Colon (tissue), 2 donors: ENCODE results near the gene TCEANC2.
"Not testable (repeated sequence)": the region's sequence is repeated elsewhere in the genome, so short reads cannot be mapped to it uniquely, and the experiment has no call there.

Experiments used
- FAIRE-seq: peaks from 2 replicates; lab custom pipeline; 2012; peaks lifted over from hg19 to GRCh38; lab: Jason Lieb, UNC
- donor health status: control.
- donor health status: control.

Gene TCEANC2

DNA sequence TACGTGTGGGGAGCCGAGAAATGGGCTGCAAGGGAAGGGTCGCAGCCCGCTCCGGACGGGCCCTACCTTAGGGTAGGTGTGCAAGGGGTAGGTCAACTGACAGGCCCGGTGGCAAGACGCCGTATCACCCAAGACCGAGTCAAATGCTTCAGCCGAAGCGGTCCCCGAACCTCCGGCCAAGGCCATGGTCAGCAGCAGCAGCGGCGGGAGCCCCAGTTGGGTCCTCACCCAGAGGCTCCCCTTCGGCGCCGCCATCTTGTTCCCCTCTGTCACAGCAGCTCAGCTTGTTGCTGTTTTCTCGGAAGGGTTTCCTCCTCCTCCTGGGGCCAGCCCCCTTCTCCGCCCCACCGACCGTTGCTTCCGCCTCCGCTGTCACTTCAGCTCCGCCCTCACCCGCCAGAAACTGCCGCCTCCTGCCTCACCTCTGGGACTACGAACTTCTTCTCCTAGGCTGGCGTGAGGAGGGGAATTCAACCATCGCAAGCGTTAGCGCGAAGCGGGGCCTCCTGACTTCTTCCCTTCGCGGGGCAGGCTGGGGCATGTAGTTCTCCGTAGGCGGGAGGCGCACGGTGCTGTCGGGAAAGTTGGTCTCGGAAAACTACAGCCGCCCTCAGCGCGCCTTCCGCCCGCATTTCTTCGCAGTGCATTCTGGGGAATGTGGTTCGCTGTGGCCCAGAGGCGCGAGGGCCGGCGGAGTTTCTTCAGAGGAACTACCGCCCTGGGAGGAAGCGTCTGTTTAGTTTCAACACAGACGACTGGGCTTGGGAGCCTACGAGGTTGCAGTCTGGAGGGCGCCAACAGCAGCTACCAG, at the start of gene TCEANC2, which contains the start of gene TMEM59:
Gene TCEANC2 (plus strand): TSS at position 675 of the 811 bp plus-strand sequence. CDS start 815 bp downstream, outside the sequence.
Gene TMEM59 (minus strand): TSS at position 271 of the 811 bp plus-strand sequence. CDS start 16 bp downstream, at position 255.
- FAIRE-seq, result peak; percentile 86

DNA sequence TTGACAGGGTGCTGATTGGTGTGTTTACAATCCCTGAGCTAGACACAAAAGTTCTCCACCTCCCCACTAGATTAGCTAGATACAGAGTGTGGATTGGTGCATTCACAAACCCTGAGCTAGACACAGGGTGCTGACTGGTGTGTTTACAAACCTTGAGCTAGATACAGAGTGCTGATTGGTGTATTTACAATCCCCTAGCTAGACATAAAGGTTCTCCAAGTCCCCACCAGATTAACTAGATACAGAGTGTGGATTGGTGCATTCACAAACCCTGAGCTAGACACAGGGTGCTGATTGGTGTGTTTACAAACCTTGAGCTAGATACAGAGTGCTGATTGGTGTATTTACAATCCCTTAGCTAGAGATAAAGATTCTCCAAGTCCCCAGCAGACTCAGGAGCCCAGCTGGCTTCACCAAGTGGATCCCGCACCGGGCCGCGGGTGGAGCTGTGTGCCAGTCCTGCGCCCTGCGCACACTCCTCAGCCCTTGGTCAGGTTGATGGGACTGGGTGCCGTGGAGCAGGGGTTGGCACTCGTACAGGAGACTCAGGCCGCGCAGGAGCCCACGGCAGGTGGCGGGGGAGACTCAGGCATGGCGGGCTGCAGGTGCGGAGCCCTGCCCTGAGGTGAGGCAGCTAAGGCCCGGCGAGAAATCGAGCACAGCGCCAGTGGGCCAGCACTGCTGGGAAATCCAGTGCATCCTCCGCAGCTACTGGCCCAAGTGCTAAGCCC, 49.5 kb upstream of the TCEANC2 start:
- FAIRE-seq, result not testable (repeated sequence)

DNA sequence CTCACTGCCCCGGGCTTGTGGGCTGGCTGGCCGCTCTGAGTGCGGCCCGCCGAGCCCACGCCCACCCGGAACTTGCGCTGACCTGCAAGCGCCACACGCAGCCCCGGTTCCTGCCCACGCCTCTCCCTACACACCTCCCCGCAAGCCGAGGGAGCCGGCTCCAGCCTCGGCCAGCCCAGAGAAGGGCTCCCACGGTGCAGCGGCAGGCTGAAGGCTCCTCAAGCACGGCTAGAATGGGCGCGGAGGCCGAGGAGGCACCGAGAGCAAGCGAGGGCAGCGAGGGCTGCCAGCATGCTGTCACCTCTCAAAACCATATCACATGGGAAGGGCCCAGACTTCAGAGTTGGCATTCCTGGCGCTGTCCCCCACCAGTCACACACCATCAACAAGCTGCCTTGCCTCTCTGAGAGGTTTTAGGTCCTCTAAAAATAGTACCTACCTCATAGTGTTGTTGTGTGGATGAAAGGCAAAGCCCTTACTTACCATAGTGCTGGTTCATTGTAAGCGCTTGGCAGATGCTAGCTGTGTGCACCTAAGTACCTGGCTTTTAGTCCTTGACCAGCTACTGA, 48.8 kb upstream of the TCEANC2 start:
- no peak for FAIRE-seq

DNA sequence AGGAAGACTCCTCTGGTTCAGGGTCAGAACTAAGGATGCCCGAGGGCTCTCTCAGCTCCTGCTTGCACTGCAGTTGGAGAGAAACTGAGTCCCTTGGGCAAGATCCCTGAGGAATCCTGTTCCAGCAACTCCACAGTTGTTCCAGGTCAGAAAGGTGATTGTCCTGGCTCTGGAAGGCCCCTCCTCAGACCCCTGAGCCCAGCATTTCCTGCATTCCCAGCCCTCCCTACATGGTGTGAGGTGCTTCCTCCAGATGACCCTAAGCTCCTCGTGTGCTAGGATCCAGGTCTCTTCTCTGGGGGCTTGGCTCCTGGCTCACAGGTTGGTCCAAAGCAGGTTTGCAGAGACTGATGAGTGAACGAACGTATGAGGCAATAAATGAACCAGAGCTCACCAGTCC, 46.9 kb upstream of the TCEANC2 start:
- no peak for FAIRE-seq

DNA sequence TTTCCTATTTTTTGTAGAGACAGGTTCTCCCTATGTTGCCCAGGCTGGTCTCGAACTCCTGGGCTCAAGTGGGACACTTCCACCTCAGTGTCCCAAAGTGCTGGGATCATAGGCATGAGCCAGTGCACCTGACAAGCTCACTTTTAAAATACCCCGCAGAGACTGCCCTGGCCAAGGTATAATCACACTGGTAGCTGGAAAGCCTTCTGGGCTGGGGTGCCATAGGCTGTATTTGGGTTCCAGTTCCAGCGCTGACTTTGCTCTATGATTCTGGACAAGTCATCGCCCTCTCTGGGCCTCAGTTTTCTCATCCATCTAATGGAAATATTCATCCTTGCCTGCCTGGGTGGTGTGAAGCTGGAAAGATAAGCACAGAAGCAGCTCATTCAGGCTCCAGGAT, 45.8 kb upstream of the TCEANC2 start:
- no peak for FAIRE-seq

DNA sequence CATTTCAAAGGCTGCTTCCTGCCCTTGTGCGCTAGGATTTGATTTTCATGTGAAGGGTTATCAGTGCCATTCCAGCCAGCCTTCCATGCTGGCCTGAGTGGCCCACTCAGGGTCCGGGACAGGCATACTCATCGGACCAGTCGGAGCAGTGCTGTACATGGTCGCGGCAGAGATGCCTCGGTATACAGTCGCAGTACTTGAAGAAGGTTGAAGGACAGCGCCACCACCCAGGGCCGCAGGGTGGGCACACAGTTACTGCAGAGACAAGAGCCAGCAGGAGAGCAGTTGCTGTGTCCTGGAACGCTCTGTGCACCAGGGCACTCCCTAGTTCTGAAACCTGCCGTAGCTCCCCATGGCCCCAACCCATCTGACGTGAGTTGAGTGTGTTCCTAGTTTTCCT, 44.5 kb upstream of the TCEANC2 start:
- no peak for FAIRE-seq

DNA sequence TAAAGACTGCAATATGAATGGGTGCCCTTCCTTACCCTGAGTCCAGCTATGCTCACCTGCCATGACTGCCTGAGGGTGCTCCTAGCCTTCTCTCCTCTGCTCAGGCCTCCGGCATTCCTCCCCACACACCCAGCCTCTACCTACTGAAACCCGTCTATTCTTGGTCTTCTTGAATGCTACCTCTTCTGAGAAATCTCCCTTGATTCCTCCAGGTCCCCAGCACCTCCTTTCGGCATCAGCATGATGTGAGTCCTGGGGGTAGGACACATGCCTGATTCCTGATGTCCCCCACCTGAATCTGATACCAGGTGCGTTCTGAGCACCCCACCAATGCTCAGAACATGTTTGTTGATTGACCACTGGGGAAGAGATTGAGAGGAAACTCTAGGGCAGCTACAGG, 44.0 kb upstream of the TCEANC2 start:
- no peak for FAIRE-seq

DNA sequence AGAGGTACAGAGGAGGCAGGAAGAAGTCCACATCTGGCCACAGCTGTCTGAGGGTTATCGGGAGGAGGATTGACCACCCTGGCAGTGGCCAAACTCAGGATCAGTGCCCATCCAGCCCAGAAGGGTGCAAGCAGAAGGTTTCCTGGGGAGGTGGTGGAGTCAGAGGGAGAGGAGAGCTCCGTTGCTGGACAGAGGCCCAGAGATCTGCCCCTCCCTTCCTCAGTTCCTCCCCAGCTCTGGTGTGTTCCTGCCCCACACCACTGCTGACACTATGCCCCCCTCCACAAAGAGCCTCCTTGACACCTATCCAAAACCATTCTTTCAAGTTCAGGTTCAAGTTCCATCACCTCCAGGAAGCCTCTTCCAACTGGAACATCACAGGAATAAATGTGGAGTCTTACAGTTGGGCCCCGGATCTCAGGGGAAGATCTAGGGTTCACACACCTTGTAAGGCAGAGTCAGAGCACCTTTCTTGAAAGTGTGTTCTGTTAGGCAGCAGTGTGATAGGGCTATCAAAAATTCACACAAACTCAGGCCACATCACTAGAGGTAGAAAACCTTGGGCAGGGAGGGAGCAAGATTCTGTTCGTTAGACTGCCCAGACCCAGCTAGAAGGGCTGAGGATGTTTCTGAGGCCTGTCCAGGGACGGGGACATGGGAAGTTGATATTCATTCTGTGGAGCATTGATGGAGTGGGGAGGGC, 42.8 kb upstream of the TCEANC2 start:
- FAIRE-seq, result no peak

DNA sequence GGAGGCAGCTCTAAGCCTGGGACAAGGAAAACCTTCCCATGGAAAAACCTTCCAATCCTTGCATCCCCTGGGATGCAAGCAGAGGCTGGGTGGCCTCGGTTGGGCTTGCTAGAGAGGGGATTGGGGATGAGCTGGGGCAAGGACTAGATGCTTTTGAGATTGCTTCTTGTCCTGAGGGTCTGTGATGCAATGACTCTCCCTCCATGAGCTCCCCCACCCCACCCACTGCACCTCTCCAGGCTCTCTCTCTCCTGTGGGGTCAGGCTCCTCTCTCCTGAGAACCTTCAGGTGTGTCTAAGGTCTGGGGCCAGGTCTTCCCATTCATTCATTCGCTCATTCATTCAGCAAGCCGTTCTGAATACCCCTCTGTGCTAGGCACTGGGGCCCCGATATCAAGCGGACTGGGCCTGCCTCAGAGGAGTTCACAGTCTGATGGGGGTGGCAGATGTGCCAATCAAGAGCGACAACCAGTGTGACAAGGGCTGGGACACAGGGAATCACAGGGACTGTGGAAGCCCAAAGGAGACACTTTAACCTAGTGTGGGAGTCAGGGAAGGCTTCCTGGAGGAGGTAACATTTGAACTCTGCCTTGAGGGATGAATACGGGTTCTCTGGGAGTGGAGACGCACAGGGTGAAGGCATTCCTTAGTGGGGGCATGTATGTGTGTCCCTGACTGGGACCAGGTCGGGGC, 41.9 kb upstream of the TCEANC2 start:
- FAIRE-seq, result no peak

DNA sequence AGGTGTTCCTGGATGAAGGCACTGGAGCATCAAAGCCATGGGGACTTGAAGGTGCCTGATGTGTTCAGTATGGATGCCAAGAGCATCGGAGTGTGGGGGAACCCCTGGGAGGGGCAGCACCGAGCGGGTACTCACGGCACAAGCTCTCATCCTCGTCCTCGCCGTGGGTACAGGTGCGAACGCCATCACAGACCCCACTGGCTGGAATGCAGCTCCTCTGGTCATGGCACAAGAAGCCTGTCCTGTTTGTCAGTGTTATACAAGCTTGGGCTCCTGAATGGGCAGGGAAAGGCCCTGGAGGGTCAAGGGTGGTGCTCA, 41.4 kb upstream of the TCEANC2 start:
- no peak for FAIRE-seq

DNA sequence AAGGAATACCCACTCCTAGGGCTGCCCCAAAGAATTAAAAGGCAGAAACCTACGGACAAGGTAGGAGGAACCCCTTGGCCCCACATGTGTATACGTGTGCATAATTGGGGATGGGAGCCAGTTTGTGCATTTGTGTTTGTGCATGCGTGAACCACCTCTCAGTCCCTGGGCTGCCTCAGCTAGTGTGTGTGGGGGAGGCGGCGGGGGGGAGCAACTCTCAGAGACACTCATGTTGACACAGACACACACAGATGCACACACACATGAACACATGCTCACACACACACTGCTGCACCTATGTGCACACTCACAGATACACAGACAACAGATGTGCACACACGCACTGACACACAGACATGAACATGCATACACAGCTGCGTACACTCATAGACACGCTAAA, 40.5 kb upstream of the TCEANC2 start:
- no peak for FAIRE-seq

DNA sequence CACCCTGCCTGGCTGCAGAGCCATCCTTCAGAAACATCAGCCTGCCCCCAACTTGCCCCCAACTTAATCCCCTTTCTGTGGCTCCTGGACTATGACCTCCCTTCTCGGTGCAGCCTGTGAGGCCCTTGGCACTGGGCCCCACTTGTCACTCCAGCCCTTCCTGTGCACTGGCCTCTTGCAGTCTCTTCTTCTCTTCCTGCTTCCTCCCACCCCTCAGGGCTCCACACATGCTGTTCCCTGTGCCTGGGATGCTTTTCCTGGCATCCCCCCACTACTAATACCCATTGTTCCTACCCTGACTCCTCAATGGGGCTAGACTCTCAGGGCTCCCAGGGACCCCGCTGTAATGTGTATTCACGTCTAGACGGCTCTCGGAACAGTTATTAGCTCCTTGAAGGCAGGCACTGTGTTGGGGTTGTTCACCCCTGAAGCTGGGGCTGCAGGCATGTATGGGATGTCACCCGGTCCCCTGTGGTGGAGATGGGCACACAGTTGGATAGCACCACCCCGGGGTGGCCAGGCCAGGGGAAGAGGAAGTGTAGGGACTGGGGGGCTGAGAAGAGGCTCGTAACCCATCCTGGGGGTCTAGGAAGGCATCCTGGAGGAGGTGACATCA, 39.9 kb upstream of the TCEANC2 start:
- FAIRE-seq, result no peak

DNA sequence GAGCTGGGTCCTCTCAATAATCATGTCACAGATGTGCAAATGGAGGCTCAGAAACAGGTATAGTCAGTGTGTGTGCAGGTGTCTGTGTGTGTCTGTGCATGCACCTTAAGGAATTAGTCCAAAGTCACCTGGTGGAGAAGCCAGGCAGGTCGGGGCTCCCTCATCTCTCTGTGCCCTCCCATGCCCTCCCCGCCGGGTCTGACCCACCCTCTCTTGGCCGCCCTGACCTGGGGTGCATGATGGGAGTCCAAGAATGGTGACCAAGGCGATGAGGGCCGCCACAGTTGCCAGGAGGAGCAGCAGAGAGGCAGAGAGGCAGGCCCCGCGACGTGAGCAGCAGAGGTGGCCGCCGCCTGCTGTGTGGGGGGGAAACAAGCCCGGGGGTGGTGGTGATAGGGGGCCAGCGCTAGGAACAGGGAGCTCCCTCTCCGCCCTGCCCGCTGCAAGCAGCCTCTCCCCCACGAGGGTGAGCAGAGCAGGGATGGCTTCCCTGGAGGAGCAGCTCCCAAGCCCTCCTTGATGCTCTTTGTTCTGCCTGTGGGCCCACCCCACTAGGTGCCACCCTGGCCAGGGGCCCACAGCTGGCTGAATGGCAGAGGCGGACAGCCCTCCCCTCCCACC, 39.3 kb upstream of the TCEANC2 start:
- FAIRE-seq, result no peak

DNA sequence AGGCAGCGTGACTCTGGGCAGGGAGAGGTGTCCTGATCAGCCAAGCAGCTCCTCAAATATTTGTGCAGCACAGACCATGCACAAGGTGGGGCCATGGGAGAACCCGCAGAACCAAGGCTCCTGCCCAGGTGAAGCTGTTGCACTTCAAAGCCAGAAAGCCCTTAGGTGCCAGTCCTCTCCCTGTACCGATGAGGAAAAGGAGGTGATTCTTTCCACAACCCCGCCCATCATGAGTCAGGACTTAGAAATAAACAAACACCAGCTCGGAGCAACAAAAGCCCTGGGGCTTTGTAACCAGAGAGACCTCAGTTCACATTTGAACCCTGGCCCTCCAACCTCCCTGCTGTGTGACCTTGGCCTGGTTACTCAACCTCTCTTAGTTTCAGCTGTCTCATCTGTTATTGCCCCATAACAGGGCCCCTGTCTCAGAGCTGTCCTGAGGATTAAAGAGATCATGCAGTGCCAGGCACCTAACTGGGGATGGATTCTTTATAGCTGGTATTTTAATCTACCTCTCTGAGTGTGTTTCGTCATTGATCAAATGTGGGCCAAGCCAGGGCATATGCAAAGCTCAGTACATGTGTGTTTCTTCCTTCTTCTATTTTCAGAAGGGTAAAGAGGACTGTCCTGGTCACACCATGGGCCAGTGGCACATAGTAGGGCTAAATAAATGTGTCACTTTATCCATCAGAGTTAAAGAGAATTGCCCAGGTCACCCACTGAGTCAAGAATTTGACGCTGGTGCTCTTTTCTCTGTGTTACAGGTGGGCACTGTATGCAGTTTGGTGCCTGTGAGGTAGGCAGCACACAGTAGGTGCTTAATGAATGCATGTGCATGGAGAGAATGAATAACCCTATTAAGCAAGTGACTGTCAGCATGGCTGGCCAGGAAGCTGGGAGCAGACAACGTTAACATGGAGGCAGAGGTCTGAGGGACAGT, 36.8 kb upstream of the TCEANC2 start:
- FAIRE-seq, result no peak

DNA sequence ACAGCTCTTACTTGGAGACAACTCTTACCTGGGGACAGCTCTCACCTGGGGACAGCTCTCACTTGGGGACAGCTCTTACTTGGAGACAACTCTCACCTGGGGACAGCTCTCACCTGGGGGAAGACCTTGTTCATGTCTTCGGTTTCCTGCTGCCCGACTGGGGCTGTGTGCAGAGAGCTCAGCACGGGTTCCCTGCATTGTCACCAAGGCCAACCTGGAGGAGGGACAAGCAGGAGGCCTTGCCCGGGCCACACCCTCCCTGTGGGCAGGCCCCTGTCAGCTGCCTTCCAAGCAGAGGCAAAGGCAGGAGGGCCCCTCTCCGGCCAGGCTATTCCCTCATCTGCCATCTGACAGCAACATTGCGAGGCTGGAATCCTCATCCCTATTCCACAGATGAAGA, 35.4 kb upstream of the TCEANC2 start, which contains the start of gene LDLRAD1:
Gene LDLRAD1 (minus strand): TSS at position 208 of the 400 bp plus-strand sequence. CDS start 74 bp downstream, at position 134.
- no peak for FAIRE-seq

DNA sequence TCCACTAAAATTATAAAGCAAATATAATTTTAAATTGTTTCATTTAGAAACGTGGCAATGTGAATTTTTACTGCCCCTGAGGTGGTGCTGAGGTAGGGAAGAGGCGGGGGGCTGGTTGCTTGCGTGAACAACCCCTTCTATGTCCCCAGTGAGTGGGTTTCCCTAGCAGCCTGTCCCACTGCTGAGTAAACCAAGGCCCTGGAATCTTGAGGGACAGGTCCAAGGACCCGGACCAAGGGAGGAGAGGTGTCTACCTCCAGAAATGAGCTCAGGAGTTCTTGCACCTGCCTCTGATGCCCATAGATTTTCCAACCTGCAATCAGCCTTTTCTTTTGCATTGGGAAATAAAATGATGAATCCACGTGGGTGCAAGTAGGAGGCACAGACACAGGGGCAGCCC, 34.8 kb upstream of the TCEANC2 start:
- FAIRE-seq, result no peak

DNA sequence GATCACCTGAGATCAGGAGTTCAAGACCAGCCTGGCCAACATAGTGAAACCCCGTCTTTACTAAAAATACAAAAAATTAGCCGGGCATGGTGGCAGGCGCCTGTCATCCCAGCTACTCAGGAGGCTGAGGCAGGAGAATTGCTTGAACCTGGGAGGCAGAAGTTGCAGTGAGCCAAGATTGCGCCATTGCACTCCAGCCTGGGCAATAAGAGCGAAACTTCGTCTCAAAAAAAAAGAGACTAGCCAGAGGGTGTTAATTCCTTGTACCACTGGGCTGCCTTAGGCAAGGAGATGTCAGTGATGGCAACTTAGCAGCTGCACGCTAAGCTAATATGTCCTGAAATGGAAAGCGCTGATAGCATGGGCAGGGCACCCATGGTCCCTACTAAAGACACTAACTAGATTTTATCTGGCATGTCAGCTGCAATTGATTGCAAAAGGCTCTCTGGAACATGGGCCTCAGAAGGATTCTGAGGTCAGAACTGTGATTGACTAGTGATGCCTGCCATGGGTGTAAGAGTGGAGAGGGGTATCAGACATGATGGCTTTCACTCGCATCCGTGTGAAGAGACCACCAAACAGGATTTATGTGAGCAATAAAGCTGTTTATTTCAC, 33.7 kb upstream of the TCEANC2 start:
- FAIRE-seq, result not testable (repeated sequence)

DNA sequence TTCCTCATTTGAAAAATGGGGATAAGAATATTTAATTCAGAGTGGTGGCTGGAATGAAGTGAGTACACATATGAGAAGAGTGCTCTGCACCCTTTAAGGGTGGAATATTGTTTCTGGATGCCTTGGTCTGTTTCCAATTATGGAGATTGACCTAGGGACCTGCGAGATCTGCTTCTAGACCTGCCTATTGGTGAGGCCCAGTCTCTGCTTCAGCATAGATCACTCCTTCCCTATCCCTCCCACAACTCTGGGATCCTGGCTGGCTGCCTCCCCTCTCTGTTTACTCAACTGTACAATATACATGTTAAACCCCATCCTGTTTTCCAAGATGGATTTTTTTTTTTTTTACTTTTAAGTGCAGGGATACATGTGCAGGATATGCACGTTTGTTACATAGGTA, 29.1 kb upstream of the TCEANC2 start:
- no peak for FAIRE-seq

DNA sequence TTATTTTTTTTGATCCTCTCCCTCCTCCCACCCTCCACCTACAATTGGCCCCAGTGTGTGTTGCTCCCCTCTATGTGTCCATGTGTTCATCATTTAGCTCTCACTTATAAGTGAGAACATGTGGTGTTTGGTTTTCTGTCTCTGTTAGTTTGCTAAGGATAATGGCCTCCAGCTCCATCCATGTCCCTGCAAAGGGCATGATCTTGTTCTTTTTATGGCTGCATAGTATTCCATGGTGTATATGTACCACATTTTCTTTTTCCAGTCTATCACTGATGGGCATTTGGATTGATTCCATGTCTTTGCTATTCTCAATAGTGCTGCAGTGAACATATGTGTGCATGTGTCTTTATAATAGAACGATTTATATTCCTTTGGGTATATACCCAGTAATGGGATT, 28.6 kb upstream of the TCEANC2 start:
- FAIRE-seq, result not testable (repeated sequence)
